Suppressor macrophage treated with lipopolysaccharide for 4 hours (primary cell): Measurements from ENCODE around the gene CDK13.
"Not testable (repeated sequence)": the region's sequence is repeated elsewhere in the genome, so short reads cannot be mapped to it uniquely, and the experiment has no call there.

Experiments
- DNase-seq: peaks from one replicate; pipeline ENCODE4 v3.0.0-alpha.2; 2020

The CDK13 gene

DNA sequence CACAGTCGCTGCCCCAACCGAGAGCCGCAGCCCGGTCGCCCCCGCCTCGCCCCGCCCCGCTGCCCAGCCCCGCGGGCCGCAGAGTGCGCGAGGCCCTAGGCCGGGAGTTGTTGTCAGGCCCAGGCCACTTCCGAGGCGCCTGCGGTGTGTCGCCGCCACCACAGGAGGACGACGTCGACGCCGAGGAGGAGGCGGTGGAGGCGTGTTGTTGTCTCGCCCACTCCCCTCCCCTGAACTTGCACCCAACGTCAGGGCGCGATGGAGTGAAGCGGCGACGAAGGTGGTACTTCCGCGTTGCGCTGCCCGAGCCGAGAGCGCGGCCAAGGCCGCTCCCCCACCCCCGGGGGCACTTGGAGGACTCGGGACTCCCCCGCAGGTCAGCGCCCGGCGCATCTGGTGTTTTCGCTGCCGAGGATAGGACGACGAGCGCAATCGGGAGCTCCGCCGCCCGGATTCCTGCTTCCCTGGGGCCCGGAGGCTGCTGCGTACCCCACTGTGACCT lies at the start of gene CDK13:
Gene CDK13 (plus strand): TSS at position 286 of the 502 bp plus-strand sequence. CDS start 386 bp downstream, outside the sequence.
- peak; percentile 76 for DNase-seq

DNA sequence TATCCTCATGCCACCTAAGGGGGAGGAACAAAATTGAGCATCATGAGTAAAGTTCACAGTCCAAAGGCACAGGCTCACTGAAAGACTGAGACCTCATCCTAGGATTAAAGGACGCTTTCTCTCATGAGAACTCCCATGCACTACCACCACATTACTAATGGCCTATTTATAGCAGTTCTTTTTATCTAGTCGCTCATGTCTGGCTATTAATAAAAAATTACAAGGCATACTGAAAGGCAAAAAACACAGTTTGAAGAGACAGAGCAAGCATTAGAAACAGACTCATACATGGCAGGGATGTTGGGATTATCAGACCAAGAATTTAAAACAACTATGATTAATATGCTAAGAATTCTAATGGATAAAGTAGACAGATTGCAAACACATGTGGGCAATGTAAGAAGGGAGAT lies 46.0 kb upstream of the CDK13 start:
- no peak for DNase-seq

DNA sequence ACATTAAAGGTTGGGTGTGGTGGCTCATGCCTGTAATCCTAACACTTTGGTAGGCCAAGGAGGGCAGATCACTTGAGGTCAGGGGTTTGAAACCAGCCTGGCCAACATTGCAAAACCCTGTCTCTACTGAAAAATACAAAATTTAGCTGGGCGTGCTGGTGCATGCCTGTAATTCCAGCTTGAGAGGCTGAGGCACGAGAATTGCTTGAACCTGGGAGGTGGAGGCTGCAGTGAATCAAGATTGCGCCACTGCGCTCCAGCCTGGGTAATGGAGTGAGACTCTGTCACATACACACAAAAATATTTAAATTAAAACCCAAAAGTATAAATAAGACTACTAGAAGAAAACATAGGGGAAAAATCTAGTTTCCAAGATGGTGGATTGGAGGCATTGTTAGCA lies 41.9 kb upstream of the CDK13 start:
- no peak for DNase-seq

DNA sequence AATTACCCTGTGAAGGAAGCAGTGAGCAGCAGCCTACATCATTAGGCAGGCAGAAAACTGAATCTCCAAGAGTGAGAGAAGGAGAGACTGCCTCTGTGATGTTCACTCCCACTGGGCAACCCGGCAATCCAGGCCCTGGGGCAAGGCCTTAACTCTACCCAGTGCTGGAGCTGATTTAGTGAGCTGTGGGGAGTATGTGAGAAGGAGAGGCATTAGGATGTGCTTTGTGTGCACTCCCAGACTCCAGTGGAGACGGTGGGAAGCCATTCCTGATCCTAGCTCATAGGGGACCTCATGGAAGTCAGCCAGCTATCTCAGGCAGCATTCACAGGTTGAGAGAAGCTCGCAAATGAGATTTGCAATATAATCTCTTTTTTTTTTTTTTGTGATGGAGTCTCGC lies 41.1 kb upstream of the CDK13 start:
- no peak for DNase-seq

DNA sequence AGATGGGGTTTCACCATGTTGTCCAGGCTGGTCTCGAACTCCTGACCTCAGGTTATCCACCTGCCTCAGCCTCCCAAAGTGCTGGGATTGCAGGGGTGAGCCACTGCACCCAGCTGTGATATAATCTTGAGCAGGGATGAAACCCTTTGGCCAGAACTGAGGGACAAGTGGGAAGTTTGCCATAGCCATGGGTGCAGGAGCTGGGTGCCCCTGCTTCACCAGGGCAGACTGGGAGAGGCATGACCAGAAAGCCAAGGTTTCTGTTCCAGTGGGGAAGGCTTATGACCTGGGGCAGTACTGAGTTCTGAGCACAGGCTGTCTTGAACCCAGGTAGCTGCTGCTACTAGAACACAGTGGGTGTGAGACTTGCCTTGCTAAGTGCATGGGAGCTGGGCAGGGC lies 40.5 kb upstream of the CDK13 start:
- no peak for DNase-seq

DNA sequence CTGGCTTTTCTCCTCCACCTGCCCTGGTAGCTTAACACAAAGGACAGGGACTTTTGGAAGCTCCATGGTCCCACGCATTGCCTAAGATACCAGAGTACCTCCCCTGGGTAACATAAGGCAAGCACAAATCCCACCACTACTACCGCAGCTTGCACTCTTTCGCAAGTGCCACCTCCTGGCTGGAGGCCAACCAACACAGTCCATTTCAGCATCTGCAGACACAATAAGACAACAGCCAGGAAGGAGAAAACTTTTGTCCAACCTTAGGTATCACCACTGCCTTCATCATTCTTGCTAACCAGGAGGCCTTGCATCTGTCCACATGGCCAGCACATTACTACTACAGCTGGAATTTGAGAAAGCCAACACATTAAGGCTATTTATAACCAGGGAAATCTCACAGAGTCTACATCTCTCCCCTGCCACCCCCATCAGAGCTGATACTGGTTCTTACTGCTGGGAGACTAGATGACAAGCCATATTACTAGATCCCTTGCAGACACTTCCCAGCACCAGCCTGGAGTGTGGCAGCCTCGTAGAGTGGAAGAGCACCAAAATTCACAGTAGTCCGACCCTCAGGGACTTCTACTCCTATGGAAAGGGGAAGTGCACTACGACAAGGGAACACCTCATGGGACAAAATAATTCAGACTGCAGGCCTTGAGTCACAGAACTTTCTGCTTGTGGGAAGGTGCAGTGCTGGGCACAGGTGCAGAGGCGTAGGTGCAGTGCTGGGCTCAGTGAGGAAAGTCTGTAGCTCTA lies 39.8 kb upstream of the CDK13 start:
- no peak for DNase-seq

DNA sequence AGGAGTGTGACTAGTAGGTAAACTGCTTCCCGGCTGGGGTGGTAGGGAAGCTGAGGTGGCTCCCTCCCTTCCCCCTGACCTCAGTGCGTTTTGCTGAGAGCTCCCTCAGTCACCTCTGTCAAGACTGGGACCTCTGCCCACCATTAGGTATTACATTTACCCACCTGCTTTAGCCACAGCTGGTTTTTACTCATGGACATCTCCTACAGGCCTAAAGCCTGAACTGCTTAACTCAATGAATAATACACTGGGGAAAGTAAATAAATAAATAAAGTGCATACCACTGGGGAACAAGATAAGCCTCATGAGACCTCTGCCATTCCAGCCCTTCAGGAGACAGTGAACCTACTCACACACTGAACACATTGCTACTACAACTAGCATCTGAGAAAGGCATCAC lies 38.9 kb upstream of the CDK13 start:
- no peak for DNase-seq

DNA sequence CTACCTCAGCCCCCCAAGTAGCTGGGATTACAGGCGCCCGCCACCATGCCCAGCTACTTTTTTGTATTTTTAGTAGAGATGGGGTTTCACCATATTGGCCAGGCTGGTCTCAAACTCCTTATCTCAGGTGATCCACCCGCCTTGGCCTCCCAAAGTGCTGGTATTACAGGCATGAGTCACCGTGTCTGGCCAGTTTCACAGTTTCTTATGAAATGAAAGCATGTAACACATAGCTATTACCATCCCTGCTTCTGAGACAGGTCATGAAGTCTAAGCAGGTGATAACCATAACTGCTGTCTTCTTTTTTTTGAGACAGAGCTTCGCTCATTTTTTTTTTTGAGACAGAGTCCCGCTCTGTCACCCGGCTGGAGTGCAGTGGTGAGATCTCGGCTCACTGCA lies 34.2 kb upstream of the CDK13 start:
- DNase-seq: not testable (repeated sequence)

DNA sequence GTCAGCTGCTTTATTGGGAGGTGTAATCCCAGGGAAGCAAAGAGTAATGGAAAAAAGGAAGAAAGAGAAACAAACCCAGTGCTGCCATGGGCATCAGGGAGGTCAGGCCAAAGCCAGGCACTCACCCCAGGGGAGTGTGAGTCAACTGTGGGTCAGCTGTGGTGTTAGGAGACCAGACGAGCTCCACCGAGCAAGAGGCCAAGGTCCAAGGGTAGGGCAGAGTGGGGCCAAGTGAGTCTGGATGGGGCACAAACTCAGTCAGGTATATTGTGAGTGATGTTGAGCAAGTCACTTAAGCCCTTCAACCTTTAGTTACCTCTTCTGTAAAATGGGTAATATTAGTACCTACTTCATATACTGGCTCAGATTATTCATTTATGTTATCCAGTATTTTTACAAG lies 30.4 kb upstream of the CDK13 start:
- DNase-seq: no peak

DNA sequence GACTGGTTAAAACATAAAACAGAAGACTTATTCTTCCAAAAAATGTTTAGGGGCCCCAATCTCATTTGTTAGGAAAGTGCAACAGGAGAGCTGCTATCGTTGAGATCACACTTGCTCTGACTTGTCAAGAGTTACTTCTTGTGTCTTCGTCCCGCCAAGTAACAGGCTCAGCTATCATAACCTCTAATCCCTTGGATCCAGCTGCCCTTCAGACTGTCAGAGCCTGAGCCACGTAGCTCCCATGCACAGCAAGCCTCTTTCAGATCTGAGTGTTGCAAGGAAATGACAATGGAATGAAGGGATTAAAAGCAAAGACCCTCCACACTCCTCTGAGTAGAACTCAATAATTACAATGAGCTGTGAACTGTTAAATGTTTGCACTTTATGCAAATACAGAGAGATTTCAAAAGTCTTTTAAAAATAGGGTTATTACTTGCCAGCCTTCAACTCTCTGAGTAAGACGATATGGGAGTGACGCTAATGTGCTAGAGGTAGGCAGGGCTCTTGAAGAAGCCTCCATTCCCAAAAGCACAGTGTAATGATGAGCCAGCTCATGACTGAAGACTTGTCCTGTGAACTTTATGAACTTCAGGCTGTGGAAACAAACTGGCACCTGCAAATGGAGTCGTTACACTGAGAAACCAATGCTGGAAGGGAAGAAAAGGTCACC lies 28.4 kb upstream of the CDK13 start:
- no peak for DNase-seq

DNA sequence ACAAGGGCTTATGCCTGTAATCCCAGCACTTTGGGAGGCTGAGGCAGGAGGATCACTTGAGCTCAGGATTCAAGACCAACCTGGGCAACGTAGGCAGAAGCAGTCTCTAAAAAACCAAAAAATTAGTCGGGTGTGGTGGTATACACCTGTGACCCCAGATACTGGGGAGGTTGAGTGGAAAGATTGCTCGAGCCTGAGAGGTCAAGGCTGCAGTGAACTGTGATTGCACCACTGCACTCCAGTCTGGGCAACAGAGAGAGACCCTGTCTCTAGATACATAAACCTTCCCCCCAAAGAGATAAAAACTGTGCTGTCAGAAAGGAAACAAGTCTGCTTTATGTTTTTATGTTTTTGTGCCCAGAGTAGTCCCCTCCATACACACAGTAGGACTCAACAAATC lies 27.5 kb upstream of the CDK13 start:
- DNase-seq: no peak

DNA sequence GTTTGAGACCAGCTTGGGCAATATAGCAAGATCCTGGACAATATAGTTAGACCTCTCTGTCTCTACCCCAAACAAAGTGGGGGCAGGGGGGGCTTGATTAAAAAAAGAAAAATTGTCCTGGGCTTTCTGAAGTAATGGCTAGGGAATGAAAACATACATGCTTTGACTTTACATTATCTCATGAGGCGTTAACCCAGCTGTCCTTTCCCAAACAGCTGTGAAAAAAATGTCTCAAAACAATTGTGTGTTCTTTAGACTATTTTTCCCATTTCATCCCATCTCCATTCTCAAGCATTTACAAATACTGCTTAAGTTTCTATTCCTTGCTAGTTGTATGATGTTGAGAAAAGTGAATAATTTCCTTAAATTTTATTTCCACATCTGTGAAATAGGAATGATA lies 27.0 kb upstream of the CDK13 start:
- no peak for DNase-seq

DNA sequence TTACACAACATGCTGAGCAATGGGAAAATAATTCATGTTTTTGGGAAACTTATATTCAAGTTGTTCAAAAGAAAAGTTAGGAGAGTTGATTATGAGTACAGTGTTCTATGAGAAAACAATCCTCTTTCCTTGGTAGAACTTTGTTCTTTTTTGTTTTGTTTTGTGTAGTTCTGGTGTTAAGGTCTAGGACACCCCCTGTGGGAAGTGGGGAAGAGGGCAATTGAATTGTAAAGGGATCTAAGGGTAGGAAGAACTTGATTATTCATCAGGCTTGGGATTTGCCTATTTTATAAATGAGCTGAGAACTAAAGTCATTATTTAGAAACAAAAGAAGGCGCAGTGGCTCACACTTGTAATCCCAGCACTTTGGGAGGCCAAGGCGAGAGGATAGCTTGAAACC lies 25.9 kb upstream of the CDK13 start:
- DNase-seq: no peak

DNA sequence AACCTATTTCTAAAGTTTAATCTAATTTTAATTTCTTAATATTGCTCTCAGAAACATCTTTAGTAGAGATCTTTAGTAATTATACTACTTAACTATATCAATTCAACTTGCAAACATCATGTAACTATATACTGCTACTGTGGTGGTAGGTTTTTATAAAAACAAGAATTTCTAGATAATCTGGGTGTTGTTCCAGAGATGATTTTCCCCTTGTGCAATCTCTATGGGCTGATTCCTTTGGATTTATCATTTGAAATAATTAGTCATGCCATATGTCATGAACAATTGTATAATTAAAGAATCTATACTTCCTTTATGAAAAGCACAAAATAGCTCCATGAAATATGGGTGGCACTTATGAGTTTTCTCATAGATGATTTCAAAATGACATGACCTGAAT lies 23.9 kb upstream of the CDK13 start:
- no peak for DNase-seq

DNA sequence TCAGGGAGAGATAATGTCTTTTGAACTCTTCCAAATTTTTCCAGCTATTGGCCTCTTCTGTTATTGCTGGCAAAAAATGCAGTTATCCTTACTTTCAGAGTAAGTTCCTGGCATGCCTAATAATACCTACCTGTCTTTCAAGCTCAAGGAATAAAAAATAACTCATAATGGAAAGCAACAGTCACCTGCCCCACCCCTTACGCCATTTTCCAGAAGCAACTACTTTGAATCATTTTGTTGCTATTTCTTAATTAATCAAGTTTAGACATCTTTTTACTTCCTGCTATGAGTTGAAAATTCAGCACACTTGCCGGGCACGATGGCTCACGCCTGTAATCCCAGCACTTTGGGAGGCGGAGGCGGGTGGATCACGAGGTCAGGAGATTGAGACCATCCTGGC lies 23.0 kb upstream of the CDK13 start:
- no peak for DNase-seq

DNA sequence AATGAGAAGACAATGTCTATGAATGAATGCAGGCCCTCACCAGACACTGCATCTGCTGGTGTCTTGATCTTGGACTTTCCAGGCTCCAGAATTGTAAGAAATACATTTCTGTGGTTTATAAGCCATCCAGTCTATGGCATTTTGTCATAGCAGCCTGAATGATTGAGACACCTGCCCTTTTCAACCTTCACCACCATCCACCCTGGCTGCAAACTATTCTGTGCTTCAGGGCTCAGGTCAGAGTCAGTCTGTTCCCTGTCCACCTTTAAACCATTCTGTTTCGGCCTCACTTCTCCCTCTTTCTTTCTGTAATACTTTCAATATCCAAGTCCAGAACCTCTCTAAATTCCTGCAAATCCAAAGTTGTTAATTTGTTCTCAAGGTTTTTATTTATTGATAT lies 15.9 kb upstream of the CDK13 start:
- DNase-seq: no peak

DNA sequence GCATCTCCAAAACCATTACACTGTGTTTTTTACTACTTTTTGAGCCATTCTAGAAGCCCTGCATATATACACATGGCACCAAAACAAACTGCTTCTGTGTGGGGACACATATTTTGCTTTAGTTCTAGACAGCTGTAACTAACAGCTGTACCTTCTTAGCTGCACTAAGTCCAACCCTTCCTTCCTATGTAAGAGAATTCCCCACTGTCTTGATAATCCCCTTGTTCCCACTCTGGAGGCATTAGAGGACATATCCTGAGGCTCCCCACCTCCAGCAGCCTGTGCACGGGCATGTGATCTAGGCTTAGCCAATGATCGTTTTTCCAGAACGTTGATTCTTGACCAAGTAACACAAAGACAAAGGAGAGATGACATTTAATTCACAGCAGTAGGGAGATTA lies 13.3 kb upstream of the CDK13 start:
- DNase-seq: no peak

DNA sequence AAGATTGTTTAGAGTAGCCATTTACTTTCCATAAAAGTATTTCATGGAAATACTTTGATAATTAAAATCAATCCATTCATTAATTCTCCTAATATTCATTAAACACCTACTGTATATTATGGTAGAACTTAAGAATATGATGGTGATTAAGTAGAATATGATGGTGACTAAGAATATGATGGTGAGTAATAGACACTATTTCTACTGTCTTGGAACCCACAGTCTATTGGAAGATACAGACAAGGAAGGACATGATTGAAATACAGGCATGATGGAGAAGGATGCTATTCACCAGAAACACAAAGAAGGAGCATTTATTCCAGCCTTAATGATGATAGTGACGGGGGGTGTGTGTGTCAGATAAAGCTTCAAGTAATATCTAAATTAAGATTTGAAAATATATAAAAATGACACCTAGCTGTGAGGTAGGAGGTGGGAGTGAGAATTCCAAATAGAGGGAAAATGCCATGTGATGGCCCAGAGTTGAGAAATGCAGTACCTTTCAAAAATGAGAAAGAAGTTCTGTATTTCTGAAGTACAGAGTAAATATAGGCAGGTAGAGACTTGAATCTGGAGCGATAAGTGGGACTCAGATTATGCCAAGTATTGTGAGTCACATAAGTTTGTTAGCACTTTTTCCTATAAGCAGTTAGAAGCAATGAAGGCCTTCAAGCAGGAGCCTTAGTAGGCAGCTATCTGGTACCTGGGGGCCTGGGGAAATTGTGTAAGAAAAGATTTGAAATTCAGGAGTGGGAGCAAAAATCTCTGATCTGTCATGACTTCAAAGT lies 12.5 kb upstream of the CDK13 start:
- DNase-seq: no peak

DNA sequence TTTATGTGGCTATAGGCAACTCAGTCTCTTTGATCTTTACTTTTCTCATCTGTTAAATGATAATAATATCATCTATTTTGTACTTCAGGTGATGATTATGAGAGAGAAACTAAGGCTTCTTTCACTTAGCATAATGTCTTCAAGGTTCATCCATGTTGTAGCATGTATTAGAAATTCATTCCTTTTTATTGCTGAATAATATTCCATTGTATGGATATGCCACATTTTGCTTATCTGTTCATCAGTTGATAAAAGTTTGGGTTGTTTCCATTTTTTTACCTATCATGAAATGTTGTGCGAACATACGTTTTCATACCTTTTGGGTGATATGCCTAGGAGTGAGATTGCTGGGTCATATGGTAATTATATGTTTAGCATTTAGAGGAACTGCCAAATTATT lies 7.2 kb upstream of the CDK13 start:
- DNase-seq: no peak

DNA sequence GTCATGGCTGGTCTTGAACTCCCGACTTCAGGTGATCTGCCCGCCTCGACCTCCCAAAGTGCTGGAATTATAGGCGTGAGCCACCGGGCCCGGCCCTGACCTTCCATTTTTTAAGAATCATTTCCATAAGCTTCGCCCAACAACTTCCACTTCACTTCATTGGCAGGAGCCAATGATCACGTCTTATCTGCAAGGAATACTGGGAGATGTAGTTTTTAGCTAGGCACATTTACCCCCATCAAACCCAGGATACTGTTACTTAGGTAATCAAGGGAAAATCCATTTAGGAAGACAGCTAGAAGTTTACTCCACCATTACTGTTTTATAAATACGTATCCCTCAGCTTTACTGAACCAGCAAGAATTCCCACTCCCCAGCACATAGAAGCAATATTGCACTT lies 3.4 kb upstream of the CDK13 start:
- DNase-seq: no peak

DNA sequence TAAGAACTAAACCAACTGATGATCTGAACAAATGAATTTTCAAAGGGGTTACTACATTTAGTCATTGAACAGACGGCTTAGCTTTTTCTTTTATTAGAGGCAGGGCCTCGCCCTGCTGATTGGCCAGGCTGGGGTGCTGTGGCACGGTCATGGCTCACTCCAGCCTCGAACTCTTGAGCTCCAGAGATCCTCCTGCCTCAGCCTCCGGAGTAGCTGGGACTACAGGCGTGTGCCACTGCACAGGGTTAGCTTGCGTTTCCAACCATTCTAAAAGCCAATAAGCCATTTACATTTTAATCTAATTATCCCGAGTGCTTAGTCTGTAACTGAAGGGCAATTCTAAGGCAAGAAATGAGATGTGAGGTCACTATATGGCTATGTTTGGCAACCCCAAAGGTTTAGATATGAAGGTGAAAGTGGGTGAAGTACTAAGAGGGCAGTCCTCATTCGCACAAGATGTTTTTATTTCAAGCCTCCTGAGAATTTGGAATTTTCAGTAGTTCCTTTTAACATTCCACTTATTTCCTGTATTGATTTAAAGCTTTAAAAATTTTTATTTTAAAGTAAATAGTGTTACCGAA lies 1.6 kb upstream of the CDK13 start:
- DNase-seq: peak; percentile 9

DNA sequence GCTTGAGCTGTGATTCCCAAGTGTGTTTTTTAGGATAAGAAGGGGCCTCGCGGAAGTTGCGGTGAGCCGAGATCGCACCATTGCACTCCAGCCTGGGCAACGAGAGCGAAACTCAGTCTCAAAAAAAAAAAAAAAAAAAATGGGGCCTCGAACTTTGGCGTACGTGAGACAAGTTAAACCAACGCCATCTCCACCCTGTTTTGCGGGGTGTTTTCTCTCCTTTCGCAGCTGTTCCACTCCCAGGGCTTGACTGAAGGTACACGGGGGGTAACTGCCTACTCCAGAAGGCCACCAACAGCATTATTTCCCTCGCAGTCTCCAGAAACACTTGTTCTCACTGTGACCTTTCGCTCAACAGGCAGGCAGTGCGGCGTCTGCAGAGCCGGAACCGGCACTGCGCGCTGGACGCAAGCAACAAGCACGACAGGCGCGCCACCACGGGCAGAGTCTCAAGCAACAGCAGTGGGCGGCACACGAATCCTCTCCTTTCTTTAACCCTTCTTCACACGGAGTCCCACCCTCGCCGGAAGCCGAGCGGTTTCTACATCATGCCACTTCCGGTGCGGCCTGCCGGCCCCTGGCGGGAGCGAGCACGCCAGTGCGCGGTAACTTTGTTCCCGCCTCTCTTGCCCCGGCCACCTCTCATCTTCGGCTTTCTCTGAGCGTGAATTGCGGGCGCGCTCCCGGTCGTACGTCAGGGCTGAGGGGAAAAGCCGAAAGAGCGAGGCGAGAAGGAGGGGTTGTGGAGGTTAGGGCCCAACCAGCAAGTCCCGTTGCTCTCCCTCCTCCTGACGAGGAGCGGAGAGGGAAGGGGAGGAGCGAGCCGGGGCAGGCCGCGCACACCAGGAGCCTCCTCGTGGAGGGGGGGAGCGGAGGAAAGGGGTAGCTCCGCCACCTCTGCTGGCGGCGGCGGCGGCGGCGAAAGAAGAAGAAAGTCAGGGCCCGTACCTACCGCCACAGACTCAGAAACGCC lies 814 bp upstream of the CDK13 start:
- DNase-seq: peak; percentile 99
